ENCODE data around the gene LRBA. TPM values are rescaled to one million over a fixed set of nuclear protein-coding genes. Genes with fewer than 3 reads are reported as not detected.

The LRBA gene
- total and polyA plus RNA-seq, 4 donors: 8.2 to 69.8 (median 32.8) TPM

DNA sequence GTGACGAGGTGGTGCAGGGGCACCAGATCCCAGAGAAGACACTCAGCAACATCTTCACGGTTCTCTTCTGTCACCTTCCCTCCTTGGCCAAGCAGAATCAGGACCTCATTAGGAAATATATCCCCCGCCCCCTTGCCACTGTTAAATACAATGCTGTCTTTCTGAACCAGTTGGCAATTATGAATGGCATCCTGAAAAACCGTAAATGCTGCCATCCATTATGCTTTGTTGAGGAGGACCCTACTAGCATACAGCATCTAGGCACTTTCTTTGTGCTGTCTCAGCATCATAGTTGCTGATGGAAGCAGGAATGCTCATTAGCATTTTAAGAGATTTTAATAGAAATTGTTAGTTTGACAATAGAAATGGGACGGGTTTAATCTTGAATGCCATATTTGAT lies 798.4 kb downstream of the LRBA start (continued):
- TF ChIP-seq HNF4G (IDR thresholded peaks at IDR 0.05) (no peak), GABPA (IDR thresholded peaks at IDR 0.05 in 1 of 2, conservative IDR thresholded peaks at IDR 0.05 in 1 of 2) (no peak), YY1 (IDR thresholded peaks at IDR 0.05) (no peak)

DNA sequence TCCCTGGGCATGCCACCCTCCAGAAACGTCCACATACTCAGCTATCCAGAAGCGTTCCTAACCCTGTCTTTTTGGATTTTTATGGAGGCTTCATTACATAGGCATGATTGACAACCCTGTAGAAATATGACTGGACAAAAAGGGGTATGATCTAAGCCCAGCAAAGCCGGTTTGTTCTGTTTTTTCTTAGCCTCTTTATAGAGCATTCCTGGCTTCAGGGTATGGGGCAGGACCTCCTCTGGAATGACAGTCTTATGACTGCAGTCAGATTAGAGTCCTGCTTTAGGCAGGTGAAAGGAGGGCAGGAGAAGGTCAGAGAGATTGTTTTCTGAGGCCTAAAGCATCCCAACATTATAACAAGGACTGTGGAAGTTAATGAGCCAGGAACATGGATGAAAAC lies 799.5 kb downstream of the LRBA start:
- TF ChIP-seq, protein P1, sequence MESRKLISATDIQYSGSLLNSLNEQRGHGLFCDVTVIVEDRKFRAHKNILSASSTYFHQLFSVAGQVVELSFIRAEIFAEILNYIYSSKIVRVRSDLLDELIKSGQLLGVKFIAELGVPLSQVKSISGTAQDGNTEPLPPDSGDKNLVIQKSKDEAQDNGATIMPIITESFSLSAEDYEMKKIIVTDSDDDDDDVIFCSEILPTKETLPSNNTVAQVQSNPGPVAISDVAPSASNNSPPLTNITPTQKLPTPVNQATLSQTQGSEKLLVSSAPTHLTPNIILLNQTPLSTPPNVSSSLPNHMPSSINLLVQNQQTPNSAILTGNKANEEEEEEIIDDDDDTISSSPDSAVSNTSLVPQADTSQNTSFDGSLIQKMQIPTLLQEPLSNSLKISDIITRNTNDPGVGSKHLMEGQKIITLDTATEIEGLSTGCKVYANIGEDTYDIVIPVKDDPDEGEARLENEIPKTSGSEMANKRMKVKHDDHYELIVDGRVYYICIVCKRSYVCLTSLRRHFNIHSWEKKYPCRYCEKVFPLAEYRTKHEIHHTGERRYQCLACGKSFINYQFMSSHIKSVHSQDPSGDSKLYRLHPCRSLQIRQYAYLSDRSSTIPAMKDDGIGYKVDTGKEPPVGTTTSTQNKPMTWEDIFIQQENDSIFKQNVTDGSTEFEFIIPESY (IDR thresholded peaks at IDR 0.05): no peak
- TF ChIP-seq, protein P2, sequence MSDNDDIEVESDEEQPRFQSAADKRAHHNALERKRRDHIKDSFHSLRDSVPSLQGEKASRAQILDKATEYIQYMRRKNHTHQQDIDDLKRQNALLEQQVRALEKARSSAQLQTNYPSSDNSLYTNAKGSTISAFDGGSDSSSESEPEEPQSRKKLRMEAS (IDR thresholded peaks at IDR 0.05): no peak
- TF ChIP-seq NR2F2 (IDR thresholded peaks at IDR 0.05): no peak
- no peaks in the 10 kb centered on the region for H3K27me3 ChIP-seq (ENCODE audit: control insufficient read depth in 4 of 4, insufficient read depth in 4 of 4, low read length in 3 of 4)
- WGBS: 86% methylated on average over 3 of the region's 3 CpGs
- no peaks in the 10 kb centered on the region for H3K36me3 ChIP-seq (ENCODE audit: control insufficient read depth in 4 of 4, insufficient read depth in 3 of 4, low read depth in 1 of 4, low read length in 3 of 4)
- H3K4me3 ChIP-seq (ENCODE audit: low read depth in 1 of 3, low read length in 3 of 3): no peak overlapping the region
- H3K9me3 ChIP-seq (ENCODE audit: control insufficient read depth in 4 of 4, low read length in 3 of 4): no peaks in the 10 kb centered on the region
- H3K27ac ChIP-seq (ENCODE audit: low read depth in 1 of 2, low read length in 2 of 2): no peak overlapping the region
- no peaks in the 10 kb centered on the region for H3K4me1 ChIP-seq (ENCODE audit: control insufficient read depth in 4 of 4, insufficient read depth in 4 of 4, low read length in 3 of 4)
- no peak for DNase-seq (ENCODE audit: low spot score)
- H3K9ac ChIP-seq (ENCODE audit: low read depth in 1 of 2, low read length in 2 of 2): no peak overlapping the region

Small RNA genes within 50 kb of the gene (small RNA-seq; reads per million reads assigned to genes)
- gene RNA5SP168: not detected

Other genes starting within 250 kb of the LRBA start
- gene RPS3A, start 84.3 kb upstream of the LRBA start, total RNA-seq: 1,000 to 10,000 TPM in 1 of 2 donors, 100 to 1,000 TPM in 1; 548 to 1,043 TPM
- 100 to 1,000 TPM; 337 to 627 TPM for gene RPS3A, start 84.3 kb upstream of the LRBA start, polyA plus RNA-seq

Data from liver (tissue), 10 donors.